HG02678 (cell line): ENCODE results near the gene ECHDC3.
"Not testable (repeated sequence)": the region's sequence is repeated elsewhere in the genome, so short reads cannot be mapped to it uniquely, and the experiment has no call there.

Experiments
- ATAC-seq: cut with Tn5 transposase; IDR thresholded peaks from one replicate; pipeline ENCODE4 v1.9.1; 2021; ENCODE audit warnings: mild to moderate bottlenecking, moderate library complexity; ENCODE audit not compliant: unreplicated experiment

ECHDC3 gene

DNA sequence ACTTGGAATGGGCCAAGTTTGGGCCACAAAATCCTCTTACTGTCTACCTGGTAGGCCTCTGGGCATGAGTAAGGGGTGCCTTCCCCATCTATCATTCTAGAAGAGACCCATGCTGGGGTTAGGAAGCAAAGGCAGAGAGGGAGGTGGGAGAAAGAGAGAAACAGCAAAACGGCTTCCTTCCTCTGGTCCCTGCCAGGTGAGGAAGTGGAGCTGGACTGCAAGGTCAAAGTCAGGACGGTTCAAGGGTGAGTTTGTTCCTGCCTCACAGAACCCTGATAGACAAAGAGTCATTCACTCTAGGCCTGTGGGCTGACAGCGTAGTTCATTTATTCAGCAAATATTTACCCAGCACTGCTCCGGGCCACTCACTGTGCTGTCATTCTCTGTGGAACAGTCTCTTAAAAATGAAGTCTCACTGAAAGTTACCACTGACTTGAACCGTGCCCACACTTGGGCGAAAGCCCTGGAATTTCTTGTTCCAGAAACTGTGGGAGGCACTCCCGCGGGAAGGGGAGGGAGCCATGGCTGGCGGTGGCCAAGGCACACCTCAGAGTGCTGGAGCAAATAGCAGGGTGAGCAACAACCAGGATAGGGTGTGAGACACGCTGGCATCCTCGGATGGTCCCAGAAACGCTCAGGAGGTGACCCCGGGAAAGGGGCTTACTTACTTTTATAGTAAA lies 26.2 kb upstream of the ECHDC3 start:
- ATAC-seq: no peak

- no peak for ATAC-seq
Observed at GRCh38 chr10:11716686-11717085, 25.5 kb upstream of the ECHDC3 start.

- ATAC-seq: no peak
Observed at GRCh38 chr10:11719496-11720259, 22.5 kb upstream of the ECHDC3 start.

GRCh38 chr10:11720260-11720741 lies 21.9 kb upstream of the ECHDC3 start:
- no peak for ATAC-seq

GRCh38 chr10:11721806-11722205 lies 20.4 kb upstream of the ECHDC3 start:
- no peak for ATAC-seq

DNA sequence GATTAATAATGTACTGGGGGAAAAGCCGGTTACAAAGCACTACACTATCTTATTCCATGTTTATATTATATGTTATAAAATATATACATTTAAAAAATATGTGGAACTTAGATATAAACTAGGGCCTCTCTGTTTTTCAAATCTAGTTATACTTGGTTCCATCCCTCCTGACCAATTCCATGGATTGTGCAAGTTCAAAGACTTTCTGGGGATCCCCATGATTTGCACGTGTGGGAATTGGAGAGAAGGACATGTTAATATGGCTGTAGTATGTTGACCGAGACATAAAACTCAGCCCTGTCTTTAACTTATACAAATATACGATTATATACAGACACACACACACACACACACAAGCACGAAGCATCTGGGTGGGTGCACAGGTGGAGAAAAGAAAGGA lies 18.8 kb upstream of the ECHDC3 start:
- no peak for ATAC-seq

DNA sequence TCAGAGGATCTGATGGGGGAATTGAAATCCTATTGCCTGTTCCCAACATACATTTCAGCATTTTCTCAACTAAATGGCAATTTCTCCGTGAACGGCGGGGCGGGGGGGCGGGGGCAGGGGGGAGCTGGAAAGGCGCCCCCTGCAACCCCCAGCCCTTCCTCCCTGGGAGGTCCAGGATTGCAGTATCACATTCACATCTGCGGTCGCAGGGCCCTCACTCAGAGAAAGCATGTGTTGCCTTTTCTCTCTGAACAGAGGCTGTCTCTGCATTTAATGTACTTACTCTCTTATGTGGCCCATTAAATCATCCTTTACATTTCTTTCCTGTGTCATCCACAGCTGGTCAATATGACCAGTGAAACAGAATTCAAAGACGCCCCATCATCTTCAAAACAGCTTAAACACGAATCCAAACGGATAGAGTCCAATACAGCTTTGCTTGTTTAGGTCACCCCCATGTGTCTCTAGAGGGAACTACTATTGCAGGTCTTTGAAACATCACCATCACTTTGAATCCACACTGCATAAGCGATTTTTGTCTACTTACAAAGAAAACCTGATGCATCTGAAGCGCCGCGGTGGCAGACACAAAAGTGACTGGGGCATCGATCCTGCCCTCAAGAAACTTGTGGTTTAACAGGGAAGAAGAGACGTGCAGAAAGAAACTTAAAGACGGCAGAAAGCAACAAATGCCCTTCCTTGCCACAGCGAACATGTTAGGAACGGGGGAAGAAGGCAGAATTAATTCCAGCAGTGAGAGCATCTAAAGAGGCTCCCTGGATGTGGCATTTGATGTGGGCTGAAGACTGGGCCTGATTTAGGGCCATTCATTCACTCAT lies 17.0 kb upstream of the ECHDC3 start:
- ATAC-seq: peak; percentile 61

DNA sequence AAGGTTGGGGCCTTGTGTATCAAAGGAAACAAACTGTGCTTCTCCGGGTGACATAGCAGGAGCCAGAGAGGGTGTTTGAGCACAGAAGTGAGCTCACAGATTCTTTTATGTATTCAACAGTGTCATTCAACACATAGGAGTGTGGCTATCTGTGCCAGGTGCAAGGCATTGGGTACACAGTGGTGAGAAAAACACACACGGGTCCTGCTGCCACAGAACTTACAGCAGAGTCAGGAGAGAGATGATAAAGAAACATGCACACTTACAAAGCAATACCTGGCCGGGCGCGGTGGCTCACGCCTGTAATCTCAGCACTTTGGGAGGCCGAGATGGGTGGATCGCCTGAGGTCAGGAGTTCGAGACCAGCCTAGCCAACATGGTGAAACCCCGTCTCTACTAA lies 16.3 kb upstream of the ECHDC3 start:
- no peak for ATAC-seq

DNA sequence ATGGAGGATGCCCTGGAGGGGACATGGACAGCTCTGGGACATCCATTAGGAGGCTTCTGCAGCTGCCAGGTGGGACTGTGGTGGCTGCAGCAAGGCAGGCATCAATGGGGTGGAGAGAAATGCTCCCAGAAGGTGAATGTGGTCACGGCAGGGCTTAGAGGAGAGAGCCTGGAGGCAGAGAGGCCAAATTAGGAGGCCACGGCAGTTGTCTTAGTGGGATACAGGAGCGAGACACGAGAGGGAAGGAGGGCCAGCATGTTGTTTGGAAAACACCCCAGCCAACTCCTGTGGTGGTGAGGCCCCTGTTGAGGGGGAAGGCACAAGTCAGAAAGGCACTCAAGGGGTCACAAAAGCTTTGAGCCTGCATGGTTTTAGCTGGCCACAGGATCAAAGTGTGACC lies 14.6 kb upstream of the ECHDC3 start:
- no peak for ATAC-seq

DNA sequence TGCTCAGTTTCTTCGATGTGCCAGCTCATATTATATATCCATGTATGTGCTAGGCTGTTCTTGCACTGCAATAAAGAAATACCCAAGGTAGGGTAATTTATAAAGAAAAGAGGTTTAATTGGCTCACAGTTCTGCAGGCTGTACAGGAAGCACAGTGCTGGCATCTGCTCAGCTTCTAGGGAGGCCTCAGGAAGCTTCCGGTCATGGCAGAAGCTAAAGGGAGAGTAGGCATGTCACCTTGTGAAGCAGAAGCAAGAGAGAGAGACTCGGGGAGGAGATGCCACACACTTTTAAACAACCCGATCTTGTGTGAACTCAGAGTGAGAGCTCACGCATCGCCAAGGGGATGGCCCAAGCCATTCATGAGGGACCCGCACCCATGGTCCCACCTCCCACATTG lies 13.8 kb upstream of the ECHDC3 start:
- ATAC-seq: no peak

DNA sequence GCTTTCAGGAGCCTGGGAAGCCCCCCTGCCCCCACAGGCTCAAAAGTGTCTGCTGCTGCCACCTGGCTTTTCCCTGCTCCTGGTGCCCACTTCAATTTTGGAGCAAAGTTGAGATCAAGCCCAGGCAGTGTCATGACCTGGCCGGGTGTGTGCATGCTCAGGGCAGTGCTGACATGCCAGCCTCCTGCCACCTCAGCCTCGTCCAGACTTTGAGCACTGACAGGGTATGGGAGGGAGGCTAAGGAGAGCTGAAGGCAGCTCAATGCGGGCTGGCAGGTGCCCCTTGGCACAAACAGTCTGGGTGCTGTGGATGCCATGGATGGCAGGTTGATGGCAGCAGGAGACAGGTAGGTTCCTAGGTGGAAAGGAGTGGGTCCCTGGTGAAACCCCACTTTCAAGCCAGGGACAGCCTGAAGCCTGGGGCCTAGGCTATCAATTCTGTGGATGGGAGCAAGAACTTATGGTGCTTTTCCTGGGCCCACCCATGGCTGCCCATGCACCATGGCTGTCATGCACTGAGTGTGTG lies 12.3 kb upstream of the ECHDC3 start:
- ATAC-seq: no peak

DNA sequence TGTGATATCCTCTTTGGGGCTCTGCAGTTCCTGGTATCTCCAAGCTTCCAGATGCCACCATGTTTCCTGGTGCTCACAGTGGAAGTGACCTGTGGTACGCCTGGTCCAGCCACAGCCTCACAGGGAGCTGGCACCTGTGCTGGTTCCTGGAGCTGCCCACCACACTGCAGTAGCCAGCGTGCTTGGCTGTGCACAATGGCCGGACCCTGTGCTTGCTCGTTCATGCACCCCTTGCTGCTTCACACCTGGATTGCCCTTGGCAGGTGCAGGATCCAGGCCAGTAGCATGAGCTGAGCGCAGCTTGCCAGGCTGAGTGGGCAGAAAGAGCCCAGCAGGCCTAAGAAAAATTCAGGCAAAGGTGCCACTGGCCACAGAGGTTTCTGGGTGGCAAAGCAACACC lies 11.4 kb upstream of the ECHDC3 start:
- ATAC-seq: no peak

DNA sequence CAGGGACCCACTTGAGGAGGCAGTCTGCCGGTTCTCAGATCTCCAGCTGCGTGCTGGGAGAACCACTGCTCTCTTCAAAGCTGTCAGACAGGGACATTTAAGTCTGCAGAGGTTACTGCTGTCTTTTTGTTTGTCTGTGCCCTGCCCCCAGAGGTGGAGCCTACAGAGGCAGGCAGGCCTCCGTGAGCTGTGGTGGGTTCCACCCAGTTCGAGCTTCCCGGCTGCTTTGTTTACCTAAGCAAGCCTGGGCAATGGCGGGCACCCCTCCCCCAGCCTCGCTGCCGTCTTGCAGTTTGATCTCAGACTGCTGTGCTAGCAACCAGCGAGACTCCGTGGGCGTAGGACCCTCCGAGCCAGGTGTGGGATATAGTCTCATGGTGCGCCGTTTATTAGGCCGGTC lies 5.4 kb upstream of the ECHDC3 start:
- ATAC-seq: not testable (repeated sequence)

- not testable (repeated sequence) for ATAC-seq
Observed at GRCh38 chr10:11737258-11738032, 4.7 kb upstream of the ECHDC3 start.

DNA sequence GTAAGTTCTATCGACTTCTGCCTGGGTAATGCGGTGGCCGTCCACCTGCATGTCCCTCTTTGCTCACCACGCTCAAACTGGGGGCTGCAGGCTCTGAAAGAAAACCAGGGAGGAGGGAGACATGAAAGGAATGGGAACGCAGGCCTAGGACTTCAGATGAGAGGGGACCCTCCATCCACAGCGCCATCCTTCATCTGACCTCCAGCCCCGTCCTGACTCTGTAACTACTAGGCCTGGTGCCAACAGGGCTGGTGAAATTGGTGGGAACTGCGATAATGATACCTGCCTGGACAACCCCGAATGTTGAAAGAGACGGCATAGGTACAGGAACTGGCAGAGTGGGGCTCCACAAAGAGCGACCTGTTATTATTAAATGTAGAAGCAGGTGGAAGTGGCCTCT lies 1.3 kb upstream of the ECHDC3 start:
- no peak for ATAC-seq

DNA sequence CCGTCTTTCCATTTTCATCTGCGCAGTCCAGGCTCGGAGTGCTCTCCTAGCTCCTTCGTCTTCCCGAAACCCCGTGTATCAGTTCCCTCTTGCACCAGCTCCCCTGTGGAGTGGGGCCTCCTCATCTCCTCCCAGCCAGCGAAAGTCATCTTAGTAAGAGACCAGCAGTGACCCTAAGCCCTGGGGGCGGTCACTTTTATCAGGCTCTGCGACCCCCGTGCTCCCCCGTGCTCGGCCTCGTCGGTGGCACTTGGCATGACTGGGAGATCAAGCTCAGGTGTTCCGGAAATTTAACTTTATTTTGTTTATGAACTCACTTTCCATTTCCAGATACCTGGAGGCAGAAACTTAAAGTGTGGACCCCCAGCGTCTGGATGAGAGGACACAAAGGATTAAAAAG lies 574 bp upstream of the ECHDC3 start:
- ATAC-seq: no peak

DNA sequence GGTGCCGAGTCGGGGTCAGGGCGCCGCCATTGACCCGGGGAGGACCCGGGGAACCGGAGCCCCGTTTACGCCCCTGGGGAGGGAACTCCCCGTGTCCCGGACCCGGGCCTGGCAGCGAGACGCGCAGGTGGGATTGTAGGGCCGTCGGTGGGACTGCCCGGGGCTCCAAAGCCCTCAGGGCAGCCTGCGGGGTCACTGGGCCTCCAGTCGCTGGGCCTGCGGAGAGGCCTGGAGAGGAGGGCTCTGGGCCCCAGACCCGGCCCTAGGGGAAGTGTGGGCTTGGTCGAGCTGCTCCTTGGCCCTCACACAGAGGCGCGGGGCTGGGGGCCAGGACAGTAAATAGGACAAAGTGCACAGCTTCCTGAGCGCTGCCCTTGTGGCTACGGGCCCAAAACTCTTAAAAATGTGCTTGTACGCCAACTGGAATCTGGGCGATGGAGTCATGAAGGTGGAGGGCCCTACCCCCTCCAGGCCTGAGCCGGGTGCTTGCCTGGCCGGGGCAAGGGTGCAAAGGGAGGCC lies 657 bp downstream of the ECHDC3 start:
- no peak for ATAC-seq

DNA sequence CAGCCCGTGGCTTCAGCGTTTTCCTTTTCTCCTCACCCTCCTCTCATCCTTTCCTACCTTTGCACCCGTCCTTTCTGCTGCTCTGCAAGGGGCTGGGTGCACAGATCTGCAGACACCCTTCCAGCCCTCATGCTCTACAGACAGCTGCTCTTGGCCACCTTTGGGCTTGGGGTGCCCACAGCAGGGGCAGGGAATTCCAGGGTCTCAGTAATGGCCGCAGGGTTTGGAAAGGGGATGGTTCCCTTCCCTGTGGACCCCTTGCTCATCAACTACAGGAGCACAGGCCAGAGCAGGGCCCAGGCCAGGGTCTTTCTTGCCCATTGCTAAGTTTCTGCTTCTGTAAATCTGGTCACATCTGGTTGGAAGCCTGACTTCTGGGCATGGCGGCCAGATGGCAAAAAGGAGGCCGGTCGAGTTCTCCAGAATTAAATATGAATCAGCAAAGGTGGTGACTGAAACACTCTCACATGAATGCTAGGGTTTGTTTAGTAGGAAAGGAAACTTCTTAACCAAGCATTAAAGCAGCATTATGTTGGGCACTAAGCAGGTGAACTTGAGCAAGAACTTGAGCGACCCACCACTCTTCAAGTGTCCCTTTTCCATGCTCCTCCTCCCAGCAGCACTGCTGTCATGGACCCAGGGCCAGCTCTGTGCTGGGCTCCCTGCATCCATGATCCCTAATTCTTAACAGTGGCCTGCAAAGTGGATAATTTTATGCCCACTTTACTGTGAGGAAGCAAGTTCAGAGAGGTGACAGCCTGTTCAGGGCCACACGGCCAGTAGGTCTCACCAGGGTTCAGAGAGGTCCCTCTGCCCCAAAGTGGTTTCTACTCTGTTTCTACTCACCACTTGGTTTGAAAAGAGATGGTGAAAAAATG lies 1.5 kb downstream of the ECHDC3 start:
- no peak for ATAC-seq

DNA sequence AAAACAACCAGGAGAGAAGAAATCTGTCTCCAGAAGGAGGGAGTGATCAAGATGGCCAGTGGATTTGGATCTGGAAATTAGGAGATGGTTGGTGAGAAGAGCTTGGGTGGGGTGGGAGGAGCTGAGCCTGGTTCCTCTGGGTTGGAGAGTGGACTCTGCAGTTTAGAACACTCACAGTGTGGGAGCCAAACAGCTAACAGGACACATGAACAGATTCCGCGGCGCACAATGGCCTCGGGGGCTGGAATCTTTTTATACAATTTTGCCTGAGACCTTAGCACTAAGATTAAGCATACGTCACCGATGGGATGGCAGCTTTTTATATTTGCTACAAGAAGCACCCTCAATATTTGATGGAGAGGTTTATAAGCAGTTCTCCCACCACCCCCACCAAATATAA lies 2.9 kb downstream of the ECHDC3 start:
- ATAC-seq: no peak
